ENCODE measurements around the gene ZNF831.

- no peak for TF ChIP-seq CTCF (IDR thresholded peaks at IDR 0.05)
- TF ChIP-seq EP300 (IDR thresholded peaks at IDR 0.05; ENCODE audit: low read depth) = no peak
- no peak for TF ChIP-seq POLR2A (IDR thresholded peaks at IDR 0.05)
Measured at GRCh38 chr20:59153832-59154231, 9.8 kb upstream of the ZNF831 start.
